HEK293T (cell line): ENCODE data around the gene MZB1.
A peak's percentile ranks its signal among the peaks of the same experiment; 100 is the strongest.

Source experiments
- CTCF ChIA-PET: fragments of 350-600 bp; formaldehyde crosslinking; extraction: SDS; loops from one replicate; lab custom pipeline; 2021; ENCODE audit warnings: antibody characterized with exemption, inconsistent platforms; lab: Yijun Ruan, JAX
- POLR2A ChIA-PET: fragments of 350-600 bp; formaldehyde crosslinking; extraction: SDS; loops from one replicate; lab custom pipeline; 2020; ENCODE audit warnings: antibody characterized with exemption, inconsistent platforms; lab: Yijun Ruan, JAX
- DNase-seq: peaks from one replicate; pipeline ENCODE4 v3.0.0; 2012; ENCODE audit warnings: mixed read lengths; ENCODE audit errors: extremely low spot score
- ARNT ChIP-seq: fragments of 450-650 bp; IDR thresholded peaks from 2 replicates; pipeline ENCODE4 v1.6.1; 2017; ENCODE audit warnings: mild to moderate bottlenecking
- BHLHE40 ChIP-seq: fragments of 450-650 bp; IDR thresholded peaks from 2 replicates; pipeline ENCODE4 v1.6.1; 2016; ENCODE audit warnings: mild to moderate bottlenecking, moderate library complexity, borderline replicate concordance
- CTBP1 ChIP-seq: fragments of 450-650 bp; IDR thresholded peaks from 2 replicates; pipeline ENCODE4 v1.6.1; 2016; ENCODE audit warnings: borderline replicate concordance
- ELF4 ChIP-seq: fragments of 450-650 bp; IDR thresholded peaks from 2 replicates; pipeline ENCODE4 v1.6.1; 2017; ENCODE audit warnings: antibody characterized with exemption
- FOXA1 ChIP-seq: fragments of 450-650 bp; IDR thresholded peaks from 2 replicates; pipeline ENCODE4 v1.6.1; 2016; ENCODE audit warnings: mild to moderate bottlenecking
- FOXK2 ChIP-seq: fragments of 450-650 bp; IDR thresholded peaks from 2 replicates; pipeline ENCODE4 v1.6.1; 2016; ENCODE audit warnings: mild to moderate bottlenecking
- FOXM1 ChIP-seq: fragments of 450-650 bp; IDR thresholded peaks from 2 replicates; pipeline ENCODE4 v1.6.1; 2017; ENCODE audit warnings: mild to moderate bottlenecking, borderline replicate concordance
- HDGF ChIP-seq: fragments of 450-650 bp; IDR thresholded peaks from 2 replicates; pipeline ENCODE4 v1.6.1; 2017; ENCODE audit warnings: antibody characterized with exemption, borderline replicate concordance
- L3MBTL2 ChIP-seq: fragments of 450-650 bp; conservative IDR thresholded peaks from 2 replicates; pipeline ENCODE4 v1.6.1; 2016; ENCODE audit warnings: mild to moderate bottlenecking
- LEF1 ChIP-seq: fragments of 450-650 bp; IDR thresholded peaks from 2 replicates; pipeline ENCODE4 v1.6.1; 2017; ENCODE audit warnings: mild to moderate bottlenecking, borderline replicate concordance
- NFRKB ChIP-seq: fragments of 450-650 bp; IDR thresholded peaks from 2 replicates; pipeline ENCODE4 v1.6.1; 2016; ENCODE audit warnings: mild to moderate bottlenecking, moderate library complexity
- SP1 ChIP-seq: fragments of 450-650 bp; IDR thresholded peaks from 2 replicates; pipeline ENCODE4 v1.6.1; 2017
- SUZ12 ChIP-seq: fragments of 450-650 bp; IDR thresholded peaks from 2 replicates; pipeline ENCODE4 v1.6.1; 2016; ENCODE audit warnings: mild to moderate bottlenecking
- TARDBP ChIP-seq: fragments of 450-650 bp; IDR thresholded peaks from 2 replicates; pipeline ENCODE4 v1.6.1; 2016
- ZNF384 ChIP-seq: fragments of 450-650 bp; IDR thresholded peaks from 2 replicates; pipeline ENCODE4 v1.6.1; 2016
- TF ChIP-seq, protein P1 (sequence below): fragments of 450-650 bp; IDR thresholded peaks from 2 replicates; pipeline ENCODE4 v1.6.1; 2016

Gene MZB1

DNA sequence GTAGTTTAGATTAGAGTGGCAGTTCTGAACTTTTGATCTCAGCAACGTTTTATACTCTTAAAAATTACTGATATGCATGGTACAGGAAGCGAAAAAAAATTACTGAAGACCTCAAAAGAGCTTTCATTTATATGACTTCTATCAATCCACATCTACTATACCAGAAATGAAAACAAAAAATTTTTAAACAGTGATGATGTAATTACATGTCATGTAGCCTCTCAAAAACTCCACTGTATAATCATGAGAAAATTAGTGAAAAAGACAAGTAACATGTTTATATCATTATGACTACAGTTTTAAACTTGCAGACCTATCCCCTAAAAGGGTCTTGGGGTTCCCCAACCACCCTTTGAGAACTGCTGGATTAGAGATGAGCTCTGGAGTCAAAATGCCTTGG, 40.3 kb upstream of the MZB1 start:
- CTCF ChIA-PET = no interaction called here
- POLR2A ChIA-PET = interaction anchor here (1.3 kb wide), 1 partner anchor 9 kb away, joined by 5 read pairs; the partner anchor contains the start of gene DNAJC18
- no peak for DNase-seq
- TF ChIP-seq FOXM1 = no peak
- no peak for TF ChIP-seq SUZ12
- no peak for TF ChIP-seq FOXA1
- TF ChIP-seq ARNT = no peak
- TF ChIP-seq BHLHE40 = no peak
- no peak for TF ChIP-seq ZNF384
- TF ChIP-seq HDGF = no peak
- TF ChIP-seq CTBP1 = no peak

- no peak for TF ChIP-seq SP1
- no peak for TF ChIP-seq ARNT
- TF ChIP-seq CTBP1 = no peak
- TF ChIP-seq NFRKB = no peak
- no peak for TF ChIP-seq TARDBP
- TF ChIP-seq BHLHE40 = no peak
- no peak for TF ChIP-seq SUZ12
- no peak for TF ChIP-seq ZNF384
- no peak for TF ChIP-seq HDGF
- TF ChIP-seq FOXM1 = no peak
- no peak for TF ChIP-seq FOXA1
- no peak for TF ChIP-seq L3MBTL2
- no peak for TF ChIP-seq ELF4
- TF ChIP-seq, protein P1, sequence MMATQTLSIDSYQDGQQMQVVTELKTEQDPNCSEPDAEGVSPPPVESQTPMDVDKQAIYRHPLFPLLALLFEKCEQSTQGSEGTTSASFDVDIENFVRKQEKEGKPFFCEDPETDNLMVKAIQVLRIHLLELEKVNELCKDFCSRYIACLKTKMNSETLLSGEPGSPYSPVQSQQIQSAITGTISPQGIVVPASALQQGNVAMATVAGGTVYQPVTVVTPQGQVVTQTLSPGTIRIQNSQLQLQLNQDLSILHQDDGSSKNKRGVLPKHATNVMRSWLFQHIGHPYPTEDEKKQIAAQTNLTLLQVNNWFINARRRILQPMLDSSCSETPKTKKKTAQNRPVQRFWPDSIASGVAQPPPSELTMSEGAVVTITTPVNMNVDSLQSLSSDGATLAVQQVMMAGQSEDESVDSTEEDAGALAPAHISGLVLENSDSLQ = no peak
- TF ChIP-seq LEF1 = no peak
- no peak for TF ChIP-seq FOXK2
- CTCF ChIA-PET = interaction anchor here (1.0 to 1.4 kb wide), 3 partner anchors 13 to 91 kb away, joined by 3 to 4 read pairs (median 3); partner anchors contain the start of gene DNAJC18
- no peak for DNase-seq
- POLR2A ChIA-PET = interaction anchor here (2.5 kb wide), 1 partner anchor 12 kb away, joined by 13 read pairs; the partner anchor contains the start of gene DNAJC18
Measured at GRCh38 chr5:139426203-139426885, 36.6 kb upstream of the MZB1 start.

DNA sequence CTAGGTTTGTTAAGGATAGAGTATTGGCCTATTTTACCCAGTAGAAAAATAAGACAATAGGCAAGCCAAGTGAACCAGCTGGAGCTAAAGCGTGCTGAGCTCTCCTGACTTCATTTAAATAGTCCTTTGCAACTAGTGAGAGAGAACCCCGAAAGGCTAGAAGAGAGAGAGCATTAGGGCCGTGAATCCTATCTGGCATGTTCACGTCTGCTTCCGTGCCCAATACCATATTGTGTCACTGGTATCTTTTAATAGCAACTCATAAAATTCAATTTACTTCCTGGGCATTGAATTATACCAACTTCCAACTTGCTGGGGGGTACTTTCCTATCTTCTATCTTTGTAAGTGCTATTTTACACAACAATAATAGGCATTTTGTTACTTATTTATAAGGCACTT, 35.8 kb upstream of the MZB1 start:
- ChIA-PET POLR2A (interaction anchor here (2.5 kb wide), 1 partner anchor 13 kb away, joined by 13 read pairs; the partner anchor contains the start of gene DNAJC18), CTCF (interaction anchor here (1.0 to 1.4 kb wide), 3 partner anchors 14 to 92 kb away, joined by 3 to 4 read pairs (median 3); partner anchors contain the start of gene DNAJC18)
- no peak for DNase-seq
- no peak for TF ChIP-seq BHLHE40
- TF ChIP-seq HDGF = no peak

- ChIA-PET CTCF (interaction anchor here (0.6 to 6.6 kb wide), 11 partner anchors 11 to 1091 kb away, joined by 3 to 71 read pairs (median 4); partner anchors contain the start of gene CDC25C), POLR2A (interaction anchor here (1.0 to 1.7 kb wide), 5 partner anchors 17 to 139 kb away, joined by 3 to 8 read pairs (median 5); partner anchors contain the start of genes DNAJC18 and UBE2D2)
- DNase-seq = peak; percentile 79
- TF ChIP-seq LEF1 (no peak), FOXK2 (no peak), BHLHE40 (no peak), TARDBP (no peak), ZNF384 (no peak), L3MBTL2 (no peak), HDGF (no peak), CTBP1 (no peak), SP1 (no peak), NFRKB (no peak), FOXM1 (no peak), SUZ12 (no peak), ELF4 (no peak), FOXA1 (no peak), ARNT (no peak)
- TF ChIP-seq, protein P1 = no peak
Measured at GRCh38 chr5:139422307-139422893, 32.7 kb upstream of the MZB1 start.

DNA sequence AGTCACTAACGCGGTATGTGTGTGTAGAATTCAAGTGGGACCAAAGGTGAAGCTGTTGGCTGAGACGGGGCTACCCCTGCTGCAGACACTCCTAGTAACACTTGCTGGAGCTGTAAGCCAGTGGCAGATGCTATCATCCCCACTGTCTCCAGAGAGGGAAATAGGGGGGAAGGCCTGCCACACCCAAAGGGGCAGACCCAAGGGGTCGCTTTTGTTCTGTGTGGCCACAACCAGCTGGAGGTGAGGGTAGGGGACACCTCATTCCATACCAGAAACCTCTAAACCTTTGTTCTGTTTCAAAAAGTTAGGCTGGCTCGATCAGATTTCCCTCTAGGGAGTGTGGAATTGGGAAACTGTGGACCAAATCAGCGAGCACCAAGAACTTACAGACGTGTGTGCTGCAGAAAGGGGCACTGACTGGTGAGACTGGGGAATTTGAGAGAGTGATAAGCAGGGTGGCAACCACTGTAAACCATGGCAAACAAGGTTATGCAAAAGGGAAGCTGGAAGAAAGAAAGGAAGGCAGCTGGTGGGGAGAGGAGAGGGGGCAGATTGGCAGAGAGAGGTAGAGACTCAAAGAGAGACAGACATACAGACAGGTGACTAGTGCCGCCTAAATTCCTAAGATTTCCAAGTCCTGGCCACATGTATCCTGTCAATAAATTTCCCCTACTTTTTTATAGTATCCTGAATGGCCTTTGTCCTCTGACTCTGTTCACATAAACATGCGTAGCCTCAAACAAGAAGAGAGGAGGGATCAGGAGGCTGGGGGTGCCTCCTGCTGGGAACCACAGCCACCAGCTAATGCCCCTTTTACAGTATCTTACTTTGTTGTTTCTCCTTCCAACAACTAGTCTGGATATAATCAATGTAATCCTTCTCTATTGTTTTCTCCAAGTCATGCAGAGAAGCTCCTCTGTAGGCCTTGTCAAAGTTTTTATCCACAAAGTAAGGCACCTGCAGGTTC, 29.8 kb upstream of the MZB1 start:
- CTCF ChIA-PET = interaction anchor here (0.6 to 6.6 kb wide), 3 partner anchors 18 to 232 kb away, joined by 3 to 71 read pairs (median 5); no protein-coding TSS in a partner anchor
- TF ChIP-seq, protein P1 = no peak
- TF ChIP-seq HDGF = no peak
- TF ChIP-seq FOXK2 = no peak
- no peak for TF ChIP-seq ZNF384
- no peak for TF ChIP-seq TARDBP
- TF ChIP-seq ARNT = no peak
- no peak for TF ChIP-seq SP1
- TF ChIP-seq CTBP1 = no peak
- no peak for TF ChIP-seq LEF1
- TF ChIP-seq SUZ12 = no peak
- no peak for TF ChIP-seq FOXA1
- no peak for TF ChIP-seq FOXM1
- no peak for TF ChIP-seq L3MBTL2
- TF ChIP-seq ELF4 = no peak
- no peak for TF ChIP-seq NFRKB
- no peak for TF ChIP-seq BHLHE40
- DNase-seq = no peak
- POLR2A ChIA-PET = interaction anchor here (0.7 to 1.9 kb wide), 2 partner anchors 20 to 98 kb away, joined by 5 to 7 read pairs; partner anchors contain the start of gene DNAJC18
